Measurements from ENCODE around the gene APOBEC3G.
"Not testable (repeated sequence)": the region's sequence is repeated elsewhere in the genome, so short reads cannot be mapped to it uniquely, and the experiment has no call there.

Gene APOBEC3G

DNA sequence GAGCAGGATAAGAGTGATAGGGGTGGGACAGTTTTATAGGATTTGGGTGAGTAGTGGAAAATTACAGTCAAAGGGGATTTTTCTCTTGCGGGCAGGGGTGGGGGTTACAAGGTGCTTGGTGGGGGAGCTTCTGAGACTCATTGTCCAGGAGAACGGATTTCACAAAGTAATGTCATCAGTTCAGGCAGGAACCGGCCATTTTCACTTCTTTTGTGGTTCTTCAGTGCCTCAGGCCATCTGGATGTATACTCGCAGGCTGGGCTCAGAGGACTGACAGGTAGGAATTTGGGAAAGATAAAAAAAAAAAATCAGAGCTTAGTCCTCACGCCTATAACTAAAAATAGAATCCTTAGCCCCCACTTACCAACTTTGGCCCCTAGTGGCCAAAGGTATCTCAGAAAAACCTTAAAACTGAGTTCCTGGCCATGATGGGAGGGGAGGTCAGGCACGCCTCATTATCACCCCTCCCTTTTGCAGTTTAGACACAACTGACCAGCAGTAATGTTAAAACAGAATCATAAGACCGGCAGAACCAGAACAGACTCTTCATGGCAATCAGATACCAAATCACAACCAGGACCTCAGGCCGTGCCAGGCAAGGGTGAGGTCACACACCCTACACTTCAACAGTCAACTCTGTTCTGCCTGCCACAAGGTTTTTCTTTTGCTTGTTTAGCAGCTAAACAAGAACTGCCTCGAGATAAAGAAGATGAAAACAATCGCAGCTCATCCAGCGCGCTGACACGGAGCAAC is 8.9 kb upstream of the APOBEC3G start:
- DNase-seq (ENCODE audit: low read depth) = no peak

- DNase-seq (ENCODE audit: low read depth) = no peak
Measured at GRCh38 chr22:39070186-39070585, 6.9 kb upstream of the APOBEC3G start.

- DNase-seq (ENCODE audit: low read depth) = not testable (repeated sequence)
Measured at GRCh38 chr22:39072581-39072981, 4.5 kb upstream of the APOBEC3G start.

- DNase-seq (ENCODE audit: low read depth) = no peak
Measured at GRCh38 chr22:39073981-39074380, 3.1 kb upstream of the APOBEC3G start.

GRCh38 chr22:39076155-39077025 is 685 bp upstream of the APOBEC3G start:
- not testable (repeated sequence) for DNase-seq (ENCODE audit: low read depth)

- DNase-seq (ENCODE audit: low read depth) = not testable (repeated sequence)
Measured at GRCh38 chr22:39077912-39078311, 837 bp downstream of the APOBEC3G start.

- DNase-seq (ENCODE audit: low read depth) = no peak
Measured at GRCh38 chr22:39078329-39078728, 1.3 kb downstream of the APOBEC3G start.

- DNase-seq (ENCODE audit: low read depth) = not testable (repeated sequence)
Measured at GRCh38 chr22:39079054-39079637, 2.1 kb downstream of the APOBEC3G start.

GRCh38 chr22:39080052-39080762 is 3.1 kb downstream of the APOBEC3G start:
- DNase-seq (ENCODE audit: low read depth) = no peak

- no peak for DNase-seq (ENCODE audit: low read depth)
Measured at GRCh38 chr22:39081016-39081415, 3.9 kb downstream of the APOBEC3G start.

DNA sequence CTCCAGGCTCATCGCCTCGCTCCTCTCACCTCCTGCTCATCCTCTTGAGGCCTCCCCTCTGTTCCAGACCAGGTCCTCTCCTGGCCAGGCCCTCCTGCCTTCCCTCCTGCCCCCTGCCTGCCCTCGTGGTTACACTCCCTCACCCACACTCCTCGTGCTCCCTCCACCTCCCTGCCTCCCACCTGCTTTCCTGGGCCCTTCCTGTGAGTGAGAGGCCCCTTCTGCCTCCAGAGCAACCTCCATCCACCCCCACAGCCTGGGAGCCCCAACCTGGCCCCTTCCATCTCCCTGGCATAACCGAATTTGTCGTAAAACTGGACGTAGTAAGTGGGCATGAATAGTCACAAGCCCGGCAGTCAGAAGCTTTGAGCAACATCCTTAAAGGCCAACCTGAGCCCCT is 4.5 kb downstream of the APOBEC3G start:
- no peak for DNase-seq (ENCODE audit: low read depth)

- DNase-seq (ENCODE audit: low read depth) = no peak
Measured at GRCh38 chr22:39083212-39084165, 6.4 kb downstream of the APOBEC3G start.

DNA sequence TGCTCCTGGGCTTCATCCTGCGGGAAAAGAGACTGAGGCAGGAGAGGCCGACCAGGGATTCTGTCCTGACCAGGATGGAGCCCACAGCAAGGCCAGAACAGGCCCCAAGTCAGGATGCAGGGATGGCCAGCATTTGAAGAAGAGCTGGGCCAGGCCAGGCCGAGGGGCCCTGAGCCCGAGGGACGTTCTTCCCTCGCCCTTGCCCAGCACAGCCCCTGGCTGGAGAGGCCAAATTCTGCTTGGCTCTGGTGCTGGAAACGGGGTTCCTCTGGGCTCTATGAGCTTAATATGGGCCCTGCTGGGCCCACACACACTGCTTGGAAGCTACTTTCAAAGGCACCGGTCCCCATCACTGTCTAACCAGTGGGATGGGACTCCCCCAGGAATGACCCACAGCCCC is 7.6 kb downstream of the APOBEC3G start:
- no peak for DNase-seq (ENCODE audit: low read depth)

- DNase-seq (ENCODE audit: low read depth) = no peak
Measured at GRCh38 chr22:39087098-39087497, 10.0 kb downstream of the APOBEC3G start.

DNA sequence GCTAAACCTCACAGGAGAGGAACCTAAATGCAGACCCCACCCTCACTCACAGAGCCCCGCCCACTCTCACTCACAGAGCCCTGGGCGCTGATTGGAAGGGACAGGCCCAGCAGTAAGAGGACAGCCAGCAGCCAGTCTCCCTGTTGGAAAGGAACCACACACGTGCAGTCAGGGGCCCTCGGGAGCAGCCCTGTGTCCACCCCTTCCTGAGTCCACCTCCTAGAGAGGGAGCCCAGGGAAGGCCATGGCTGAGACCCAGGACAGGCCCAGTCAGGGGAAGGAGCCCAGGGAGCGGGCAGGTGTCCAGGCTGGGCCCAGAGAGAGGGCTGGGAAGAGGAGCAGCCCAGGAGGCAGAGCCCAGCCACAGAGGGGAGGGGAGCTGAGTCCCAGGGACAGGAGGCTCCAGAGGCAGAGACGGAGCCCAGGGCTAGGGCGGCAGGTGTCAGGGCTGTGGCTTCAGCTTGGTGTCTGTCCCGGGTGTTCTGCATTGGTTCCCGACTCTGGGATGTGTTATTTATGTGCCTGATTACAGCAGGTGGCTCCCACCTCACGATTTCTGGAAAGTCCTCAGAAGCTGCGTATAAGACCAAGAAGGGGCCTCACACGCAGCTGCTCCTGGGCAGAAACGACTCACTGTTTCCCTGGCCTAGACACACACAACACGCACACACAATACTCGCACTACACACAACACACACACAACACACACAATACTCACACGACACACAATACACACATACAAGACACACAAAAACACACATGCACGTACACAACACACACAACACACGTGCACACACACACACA is 11.0 kb downstream of the APOBEC3G start:
- DNase-seq (ENCODE audit: low read depth) = no peak

- DNase-seq (ENCODE audit: low read depth) = no peak
Measured at GRCh38 chr22:39088685-39089032, 11.6 kb downstream of the APOBEC3G start.

- DNase-seq (ENCODE audit: low read depth) = no peak
Measured at GRCh38 chr22:39089928-39090327, 12.9 kb downstream of the APOBEC3G start.

DNA sequence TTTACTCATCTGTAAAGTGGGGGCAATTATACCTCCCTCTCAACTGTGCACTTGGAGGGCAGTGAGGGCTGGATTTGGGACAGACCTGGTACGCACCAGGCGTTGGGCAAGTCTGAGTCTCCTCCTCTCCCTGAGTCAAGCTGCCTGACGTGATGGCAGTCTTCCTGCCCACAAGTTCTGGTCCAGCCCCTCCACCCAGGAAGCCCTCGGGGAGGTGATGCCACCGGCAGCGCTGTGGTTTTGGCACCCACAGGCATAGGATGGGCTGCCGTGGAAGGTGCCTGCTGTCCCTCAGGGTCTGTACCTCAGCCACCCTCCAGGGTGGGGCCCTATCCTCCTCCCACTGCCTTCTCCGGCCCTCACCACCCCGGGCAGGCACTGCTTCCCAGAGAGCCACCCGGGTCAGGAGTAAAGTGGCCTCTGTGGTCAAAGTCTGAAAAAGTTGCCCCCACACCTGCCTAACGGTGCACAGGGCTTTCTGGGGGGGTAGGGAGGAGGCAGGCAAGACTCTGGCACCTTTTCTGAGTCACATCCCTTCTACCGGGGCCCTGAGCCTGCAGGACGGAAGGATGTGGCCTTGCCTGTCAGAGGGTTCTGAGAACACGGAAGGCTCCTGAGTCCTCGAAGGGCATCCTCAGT is 13.5 kb downstream of the APOBEC3G start:
- no peak for DNase-seq (ENCODE audit: low read depth)

GRCh38 chr22:39091126-39092081 is 14.3 kb downstream of the APOBEC3G start:
- no peak for DNase-seq (ENCODE audit: low read depth)
